Endometrial microvascular endothelial cells (primary cell): Measurements from ENCODE around the gene PGBD5. TPM values are rescaled to one million over a fixed set of nuclear protein-coding genes. Genes with fewer than 3 reads are reported as not detected.

Experiments used
- in situ Hi-C: cut with HindIII; loops from 2 replicates; pipeline ENCODE4 v1.10.0; 2017; ENCODE audit warnings: low sequenced_read_pairs, low pct_unique_long_range_greater_than_20kb; ENCODE audit errors: inconsistent ontology term
- total RNA-seq: library from RNA; depleted of rRNA; stranded (reverse); fragments of >200 nt; gene quantifications from one replicate; pipeline ENCODE4 v1.2.3, GENCODE V29; 2015; ENCODE audit errors: inconsistent ontology term

PGBD5 gene
- total RNA-seq, 1 donor from 2014 or later: not detected

GRCh38 chr1:230300322-230301301 lies 125.5 kb downstream of the PGBD5 start:
- in situ Hi-C loops: loop anchor here (10.0 to 25.0 kb wide), 2 partner anchors 166 to 663 kb away; partner anchors contain the start of genes TAF5L and URB2

GRCh38 chr1:230299191-230300006 lies 126.7 kb downstream of the PGBD5 start:
- in situ Hi-C loops: loop anchor here (10.0 to 25.0 kb wide), 2 partner anchors 165 to 662 kb away; partner anchors contain the start of genes TAF5L and URB2

- in situ Hi-C loops: no loop called here
Measured at GRCh38 chr1:230295367-230295766, 130.8 kb downstream of the PGBD5 start.

GRCh38 chr1:230293390-230293700 lies 132.8 kb downstream of the PGBD5 start:
- in situ Hi-C loops: no loop called here

- in situ Hi-C loops: no loop called here
Measured at GRCh38 chr1:230292689-230293389, 133.3 kb downstream of the PGBD5 start.

- in situ Hi-C loops: no loop called here
Measured at GRCh38 chr1:230291731-230292620, 134.2 kb downstream of the PGBD5 start.

GRCh38 chr1:230289350-230289644 lies 136.8 kb downstream of the PGBD5 start:
- in situ Hi-C loops: no loop called here

GRCh38 chr1:230288641-230289349 lies 137.3 kb downstream of the PGBD5 start:
- in situ Hi-C loops: no loop called here

GRCh38 chr1:230287674-230288315 lies 138.3 kb downstream of the PGBD5 start:
- in situ Hi-C loops: no loop called here

GRCh38 chr1:230286890-230287269 lies 139.3 kb downstream of the PGBD5 start:
- in situ Hi-C loops: no loop called here

GRCh38 chr1:230286166-230286889 lies 139.8 kb downstream of the PGBD5 start:
- in situ Hi-C loops: no loop called here

GRCh38 chr1:230285351-230285750 lies 140.8 kb downstream of the PGBD5 start:
- in situ Hi-C loops: no loop called here

GRCh38 chr1:230284891-230285290 lies 141.2 kb downstream of the PGBD5 start:
- in situ Hi-C loops: no loop called here

GRCh38 chr1:230283678-230284077 lies 142.5 kb downstream of the PGBD5 start:
- in situ Hi-C loops: no loop called here

GRCh38 chr1:230282157-230282556 lies 144.0 kb downstream of the PGBD5 start:
- in situ Hi-C loops: no loop called here

GRCh38 chr1:230281556-230281955 lies 144.6 kb downstream of the PGBD5 start:
- in situ Hi-C loops: no loop called here

- in situ Hi-C loops: no loop called here
Measured at GRCh38 chr1:230280906-230281413, 145.2 kb downstream of the PGBD5 start.
